ENCODE measurements around the gene MRPS27.
A peak's percentile ranks its signal among the peaks of the same experiment; 100 is the strongest.
"Not testable (repeated sequence)": the region's sequence is repeated elsewhere in the genome, so short reads cannot be mapped to it uniquely, and the experiment has no call there.

MRPS27 gene

GRCh38 chr5:72325566-72326305, 5.7 kb upstream of the MRPS27 start:
- peak; percentile 86 for DNase-seq

GRCh38 chr5:72324189-72324825, 4.3 kb upstream of the MRPS27 start:
- DNase-seq, result no peak

GRCh38 chr5:72319435-72319975, 535 bp downstream of the MRPS27 start:
- DNase-seq, result not testable (repeated sequence)

- DNase-seq, result peak; percentile 63
Measured at GRCh38 chr5:72314571-72315172, 5.4 kb downstream of the MRPS27 start.

GRCh38 chr5:72313141-72313540, 6.9 kb downstream of the MRPS27 start:
- DNase-seq, result peak; percentile 26

GRCh38 chr5:72308853-72309191, 11.2 kb downstream of the MRPS27 start:
- no peak for DNase-seq

- DNase-seq, result peak; percentile 98
Measured at GRCh38 chr5:72307968-72308852, 11.8 kb downstream of the MRPS27 start.

GRCh38 chr5:72307573-72307967, 12.5 kb downstream of the MRPS27 start:
- DNase-seq, result no peak

- no peak for DNase-seq
Measured at GRCh38 chr5:72305194-72306142, 14.6 kb downstream of the MRPS27 start.

GRCh38 chr5:72302171-72302570, 17.9 kb downstream of the MRPS27 start:
- no peak for DNase-seq

GRCh38 chr5:72301557-72301956, 18.5 kb downstream of the MRPS27 start:
- DNase-seq, result no peak

GRCh38 chr5:72300590-72301339, 19.3 kb downstream of the MRPS27 start:
- DNase-seq, result peak; percentile 19

GRCh38 chr5:72298711-72299110, 21.3 kb downstream of the MRPS27 start:
- DNase-seq, result no peak

- not testable (repeated sequence) for DNase-seq
Measured at GRCh38 chr5:72298136-72298535, 21.9 kb downstream of the MRPS27 start.

GRCh38 chr5:72296256-72296655, 23.8 kb downstream of the MRPS27 start:
- DNase-seq, result no peak

GRCh38 chr5:72295539-72295938, 24.5 kb downstream of the MRPS27 start:
- DNase-seq, result no peak

GRCh38 chr5:72294473-72294872, 25.6 kb downstream of the MRPS27 start:
- DNase-seq, result no peak

GRCh38 chr5:72293495-72294055, 26.5 kb downstream of the MRPS27 start:
- DNase-seq, result no peak

- no peak for DNase-seq
Measured at GRCh38 chr5:72292411-72292810, 27.6 kb downstream of the MRPS27 start.

GRCh38 chr5:72291601-72292000, 28.4 kb downstream of the MRPS27 start:
- no peak for DNase-seq
